GM23248 (cell line): ENCODE results near the gene CUX1. TPM values are rescaled to one million over a fixed set of nuclear protein-coding genes. Genes with fewer than 3 reads are reported as not detected.

Experiments
- DNase-seq: peaks from one replicate; pipeline ENCODE4 v3.0.0-alpha.2; 2015
- H2AFZ ChIP-seq: fragments of 200-600 bp; sonication (generic); 2 replicates; pipeline ENCODE4 v1.6.1; 2016; ENCODE audit warnings: antibody characterized with exemption
- H3F3A ChIP-seq: fragments of 200-600 bp; sonication (generic); 2 replicates; pipeline ENCODE4 v1.6.1; 2016; ENCODE audit warnings: mild to moderate bottlenecking, antibody characterized with exemption, mixed run types; ENCODE audit not compliant: insufficient read depth
- H3K27ac ChIP-seq: fragments of 200-600 bp; sonication (generic); 2 replicates; pipeline ENCODE4 v1.5.1; 2016; ENCODE audit warnings: mild to moderate bottlenecking
- H3K27me3 ChIP-seq: fragments of 200-600 bp; sonication (generic); replicated peaks from 2 replicates; pipeline ENCODE4 v1.6.1; 2016; ENCODE audit warnings: mild to moderate bottlenecking; ENCODE audit not compliant: insufficient read depth
- H3K36me3 ChIP-seq: fragments of 200-600 bp; sonication (generic); 2 replicates; pipeline ENCODE4 v1.6.1; 2016; ENCODE audit warnings: low read depth, mild to moderate bottlenecking
- H3K4me1 ChIP-seq: fragments of 200-600 bp; sonication (generic); 2 replicates; pipeline ENCODE4 v1.6.1; 2016; ENCODE audit warnings: mild to moderate bottlenecking; ENCODE audit not compliant: insufficient read depth
- H3K4me2 ChIP-seq: fragments of 200-600 bp; sonication (generic); one replicate; pipeline ENCODE4 v1.6.1; 2016; ENCODE audit warnings: mild to moderate bottlenecking; ENCODE audit not compliant: unreplicated experiment
- H3K4me3 ChIP-seq: fragments of 200-600 bp; sonication (generic); 2 replicates; pipeline ENCODE4 v1.5.1; 2016; ENCODE audit warnings: mild to moderate bottlenecking
- H3K79me2 ChIP-seq: fragments of 200-600 bp; sonication (generic); 2 replicates; pipeline ENCODE4 v1.6.1; 2016; ENCODE audit warnings: mild to moderate bottlenecking; ENCODE audit not compliant: insufficient read depth
- H3K9ac ChIP-seq: fragments of 200-600 bp; sonication (generic); 2 replicates; pipeline ENCODE4 v1.6.1; 2016; ENCODE audit warnings: mild to moderate bottlenecking
- H3K9me2 ChIP-seq: fragments of 200-600 bp; sonication (generic); 2 replicates; pipeline ENCODE4 v1.6.1; 2016; ENCODE audit warnings: mixed run types, mild to moderate bottlenecking, moderate library complexity; ENCODE audit not compliant: insufficient read depth
- H3K9me3 ChIP-seq: fragments of 200-600 bp; sonication (generic); one replicate; pipeline ENCODE4 v1.6.1; 2017; ENCODE audit warnings: low read depth
- H4K20me1 ChIP-seq: fragments of 200-600 bp; sonication (generic); 2 replicates; pipeline ENCODE4 v1.6.0; 2016; ENCODE audit not compliant: insufficient read depth
- EZH2 ChIP-seq: fragments of 200-600 bp; sonication (generic); IDR thresholded peaks from 2 replicates; pipeline ENCODE4 v1.6.1; 2018; ENCODE audit warnings: antibody characterized with exemption, mild to moderate bottlenecking; ENCODE audit not compliant: insufficient read depth, poor library complexity, severe bottlenecking
- EZH2phosphoT487 ChIP-seq: fragments of 200-600 bp; sonication (generic); IDR thresholded peaks from 2 replicates; pipeline ENCODE4 v1.6.1; 2018; ENCODE audit warnings: antibody characterized with exemption, moderate library complexity, mild to moderate bottlenecking, low read depth; ENCODE audit not compliant: insufficient read depth
- WGBS, 2 experiments: methylation state at CpG; one replicate each; pipeline ENCODE4 v1.1.6; 2015 to 2017; ENCODE audit warnings: low lambda C conversion rate in 2 of 2, low coverage in 1 of 2; ENCODE audit errors: missing lambda C conversion rate in 2 of 2; 5-methylcytosine and 5-hydroxymethylcytosine counted together
- in situ Hi-C: fragments of 300-500 bp; cut with MboI; formaldehyde crosslinking; loops from 2 replicates; pipeline ENCODE4 v1.15.0; 2020
- polyA plus RNA-seq: library from polyadenylated mRNA; unstranded; fragments of >200 nt; fragmentation: Nextera tagmentation; extraction: Ambion mirVana; gene quantifications from 2 replicates; pipeline ENCODE4 v1.2.1, GENCODE V29; 2016
- total RNA-seq: library from RNA; depleted of rRNA; stranded (reverse); fragments of >200 nt; shearing (Covaris generic); gene quantifications from 2 replicates; pipeline ENCODE4 v1.2.3, GENCODE V29; 2014

Gene CUX1
- total and polyA plus RNA-seq, 2 experiments from 2014 or later = 30.2 to 34.9 TPM

- Histone ChIP-seq H3K4me3 (no peak overlapping the region), H3K27ac (no peak overlapping the region), H3K4me1 (no peaks in the 10 kb centered on the region), H3K36me3 (no peaks in the 10 kb centered on the region), H3K27me3 (no peaks in the 10 kb centered on the region), H3K9me3 (no peaks in the 10 kb centered on the region), H3K4me2 (no peak overlapping the region), H3K9ac (no peak overlapping the region), H2AFZ (no peak overlapping the region), H3K79me2 (peaks cover 41% of the 10 kb centered on the region), H3K9me2 (no peaks in the 10 kb centered on the region), H4K20me1 (no peaks in the 10 kb centered on the region), H3F3A (no peaks in the 10 kb centered on the region)
- WGBS, 2 experiments = 90 to 92% methylated on average over 20 to 21 of the region's 21 CpGs
- no peak for DNase-seq
- no peak for TF ChIP-seq EZH2phosphoT487
- TF ChIP-seq EZH2 = no peak
- in situ Hi-C loops = no loop called here
Measured at GRCh38 chr7:101911800-101912715, 94.6 kb downstream of the CUX1 start.

GRCh38 chr7:101912716-101913110 is 95.3 kb downstream of the CUX1 start:
- H3K9me2 ChIP-seq = no peaks in the 10 kb centered on the region
- no peak overlapping the region for H3K27ac ChIP-seq
- TF ChIP-seq EZH2phosphoT487 (no peak), EZH2 (no peak)
- H2AFZ ChIP-seq = no peak overlapping the region
- WGBS, 2 experiments = 89 to 92% methylated on average over 12 of the region's 12 CpGs
- no peaks in the 10 kb centered on the region for H3K9me3 ChIP-seq
- no peak overlapping the region for H3K9ac ChIP-seq
- in situ Hi-C loops = no loop called here
- H3F3A ChIP-seq = no peaks in the 10 kb centered on the region
- H4K20me1 ChIP-seq = no peaks in the 10 kb centered on the region
- H3K4me3 ChIP-seq = no peak overlapping the region
- H3K4me2 ChIP-seq = no peak overlapping the region
- H3K79me2 ChIP-seq = peaks cover 36% of the 10 kb centered on the region
- no peaks in the 10 kb centered on the region for H3K36me3 ChIP-seq
- no peaks in the 10 kb centered on the region for H3K4me1 ChIP-seq
- H3K27me3 ChIP-seq = no peaks in the 10 kb centered on the region
- DNase-seq = no peak

GRCh38 chr7:101913247-101913721 is 95.9 kb downstream of the CUX1 start:
- no peak overlapping the region for H3K9ac ChIP-seq
- H4K20me1 ChIP-seq = no peaks in the 10 kb centered on the region
- no peaks in the 10 kb centered on the region for H3K9me2 ChIP-seq
- H3K36me3 ChIP-seq = no peaks in the 10 kb centered on the region
- H3K4me1 ChIP-seq = no peaks in the 10 kb centered on the region
- TF ChIP-seq EZH2phosphoT487 (no peak), EZH2 (no peak)
- H3K27me3 ChIP-seq = no peaks in the 10 kb centered on the region
- in situ Hi-C loops = no loop called here
- H3K4me3 ChIP-seq = no peak overlapping the region
- H3K4me2 ChIP-seq = no peak overlapping the region
- H3F3A ChIP-seq = no peaks in the 10 kb centered on the region
- 89 to 91% methylated on average over 17 to 22 of the region's 24 CpGs for WGBS, 2 experiments
- no peak overlapping the region for H3K27ac ChIP-seq
- no peak overlapping the region for H2AFZ ChIP-seq
- no peak for DNase-seq
- H3K9me3 ChIP-seq = no peaks in the 10 kb centered on the region
- peaks cover 30% of the 10 kb centered on the region for H3K79me2 ChIP-seq

- Histone ChIP-seq H3K27ac (no peak overlapping the region), H3K36me3 (no peaks in the 10 kb centered on the region), H3K4me3 (no peak overlapping the region), H2AFZ (no peak overlapping the region), H3K9me3 (no peaks in the 10 kb centered on the region), H3K9me2 (no peaks in the 10 kb centered on the region), H3K4me2 (no peak overlapping the region), H3F3A (no peaks in the 10 kb centered on the region), H3K9ac (no peak overlapping the region), H3K4me1 (no peaks in the 10 kb centered on the region), H3K79me2 (peaks cover 24% of the 10 kb centered on the region), H4K20me1 (no peaks in the 10 kb centered on the region), H3K27me3 (no peaks in the 10 kb centered on the region)
- WGBS, 2 experiments = 76 to 80% methylated on average over 7 of the region's 7 CpGs
- in situ Hi-C loops = no loop called here
- DNase-seq = no peak
- TF ChIP-seq EZH2phosphoT487 (no peak), EZH2 (no peak)
Measured at GRCh38 chr7:101913851-101914250, 96.4 kb downstream of the CUX1 start.
